Iris pigment epithelial cell (primary cell): ENCODE results near the gene PCDHB6.
A peak's percentile ranks its signal among the peaks of the same experiment; 100 is the strongest.
"Not testable (repeated sequence)": the region's sequence is repeated elsewhere in the genome, so short reads cannot be mapped to it uniquely, and the experiment has no call there.

Source experiments
- DNase-seq: peaks from one replicate; pipeline ENCODE4 v3.0.0-alpha.2; 2011; ENCODE audit warnings: low read depth

Gene PCDHB6

DNA sequence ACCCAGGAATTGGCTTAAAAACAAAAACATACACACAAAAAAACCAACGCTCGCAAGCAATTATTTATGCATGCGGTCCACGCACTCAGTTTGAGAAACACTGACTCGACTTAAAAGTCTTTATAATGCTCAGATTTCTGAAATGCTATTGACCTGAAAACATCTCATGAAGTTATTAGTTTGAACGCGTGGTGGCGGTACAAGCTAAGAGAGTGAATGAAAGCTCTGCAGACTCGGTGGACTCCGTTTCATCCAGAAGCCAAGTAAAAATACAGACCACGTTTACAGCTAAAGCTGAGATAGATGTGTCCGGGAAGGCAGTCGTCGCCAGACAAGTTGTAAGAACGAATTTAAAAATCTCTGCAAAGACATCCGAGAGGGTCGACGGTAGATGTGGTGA, at the start of gene PCDHB6:
TSS of gene PCDHB6 (plus strand) at position 246 of the 400 bp plus-strand sequence. CDS start 201 bp downstream, outside the sequence.
- peak; percentile 11 for DNase-seq

- peak; percentile 3 for DNase-seq
Measured at GRCh38 chr5:141100243-141100805, 49.5 kb upstream of the PCDHB6 start, which contains the start of gene PCDHB3. TSS of gene PCDHB3 (plus strand) at chr5:141100473. CDS start at chr5:141100650, 177 bp downstream.

DNA sequence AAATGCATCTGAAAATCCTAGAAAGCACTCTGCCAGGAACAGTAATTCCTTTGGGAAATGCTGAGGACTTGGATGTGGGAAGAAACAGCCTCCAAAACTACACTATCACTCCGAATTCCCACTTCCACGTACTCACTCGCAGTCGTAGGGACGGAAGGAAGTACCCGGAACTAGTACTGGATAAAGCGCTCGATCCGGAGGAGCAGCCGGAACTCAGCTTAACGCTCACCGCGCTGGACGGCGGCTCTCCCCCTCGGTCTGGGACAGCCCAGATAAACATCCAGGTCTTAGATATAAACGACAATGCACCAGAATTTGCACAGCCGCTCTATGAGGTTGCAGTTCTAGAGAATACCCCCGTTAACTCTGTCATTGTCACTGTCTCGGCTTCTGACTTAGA, 48.8 kb upstream of the PCDHB6 start:
- no peak for DNase-seq

GRCh38 chr5:141102070-141102469, 47.8 kb upstream of the PCDHB6 start:
- not testable (repeated sequence) for DNase-seq

- DNase-seq: not testable (repeated sequence)
Measured at GRCh38 chr5:141102471-141102870, 47.4 kb upstream of the PCDHB6 start.

GRCh38 chr5:141105350-141105749, 44.5 kb upstream of the PCDHB6 start:
- no peak for DNase-seq

- no peak for DNase-seq
Measured at GRCh38 chr5:141119250-141119649, 30.6 kb upstream of the PCDHB6 start.

GRCh38 chr5:141121563-141121962, 28.3 kb upstream of the PCDHB6 start, which contains the start of gene PCDHB4:
TSS of gene PCDHB4 (plus strand) at chr5:141121818. CDS start at chr5:141121999, 181 bp downstream.
- DNase-seq: no peak

DNA sequence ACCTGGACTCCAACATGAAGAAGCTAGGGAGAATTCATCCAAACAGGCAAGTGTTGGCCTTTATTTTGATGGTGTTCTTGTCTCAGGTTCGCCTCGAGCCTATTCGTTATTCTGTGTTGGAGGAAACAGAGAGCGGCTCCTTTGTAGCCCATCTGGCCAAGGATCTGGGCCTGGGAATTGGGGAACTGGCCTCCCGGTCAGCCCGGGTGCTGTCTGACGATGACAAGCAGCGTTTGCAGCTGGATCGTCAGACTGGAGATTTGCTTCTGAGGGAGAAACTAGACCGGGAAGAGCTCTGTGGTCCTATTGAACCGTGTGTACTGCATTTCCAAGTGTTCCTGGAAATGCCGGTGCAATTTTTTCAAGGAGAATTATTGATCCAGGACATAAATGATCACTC, 27.9 kb upstream of the PCDHB6 start:
- DNase-seq: no peak

- DNase-seq: not testable (repeated sequence)
Measured at GRCh38 chr5:141123396-141124135, 26.3 kb upstream of the PCDHB6 start.

GRCh38 chr5:141127305-141127704, 22.6 kb upstream of the PCDHB6 start:
- no peak for DNase-seq

DNA sequence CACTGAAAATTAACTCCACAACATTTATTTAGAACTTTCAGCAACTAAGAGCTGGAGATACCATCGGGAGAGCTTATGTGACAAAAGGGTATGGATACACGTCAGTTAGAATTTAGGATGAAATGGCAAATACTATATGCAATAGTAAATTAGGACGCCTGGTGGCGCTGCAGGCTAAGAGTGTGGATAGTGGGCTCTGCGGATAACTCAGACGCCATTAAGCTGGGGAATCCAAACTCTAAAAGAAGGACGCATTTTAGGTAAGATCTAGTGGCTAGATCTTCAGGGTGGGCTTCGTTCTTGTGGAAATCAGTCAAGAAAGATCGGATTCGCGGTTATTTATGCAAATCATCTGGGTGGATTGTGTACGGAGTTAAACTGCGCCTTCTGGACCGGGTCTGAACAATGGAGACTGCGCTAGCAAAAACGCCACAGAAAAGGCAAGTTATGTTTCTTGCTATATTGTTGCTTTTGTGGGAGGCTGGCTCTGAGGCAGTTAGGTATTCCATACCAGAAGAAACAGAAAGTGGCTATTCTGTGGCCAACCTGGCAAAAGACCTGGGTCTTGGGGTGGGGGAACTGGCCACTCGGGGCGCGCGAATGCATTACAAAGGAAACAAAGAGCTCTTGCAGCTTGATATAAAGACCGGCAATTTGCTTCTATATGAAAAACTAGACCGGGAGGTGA, 14.7 kb upstream of the PCDHB6 start, which contains the start of gene PCDHB5:
TSS of gene PCDHB5 (plus strand) at position 177 of the 688 bp plus-strand sequence. CDS start at position 406, 229 bp downstream.
- peak; percentile 3 for DNase-seq

DNA sequence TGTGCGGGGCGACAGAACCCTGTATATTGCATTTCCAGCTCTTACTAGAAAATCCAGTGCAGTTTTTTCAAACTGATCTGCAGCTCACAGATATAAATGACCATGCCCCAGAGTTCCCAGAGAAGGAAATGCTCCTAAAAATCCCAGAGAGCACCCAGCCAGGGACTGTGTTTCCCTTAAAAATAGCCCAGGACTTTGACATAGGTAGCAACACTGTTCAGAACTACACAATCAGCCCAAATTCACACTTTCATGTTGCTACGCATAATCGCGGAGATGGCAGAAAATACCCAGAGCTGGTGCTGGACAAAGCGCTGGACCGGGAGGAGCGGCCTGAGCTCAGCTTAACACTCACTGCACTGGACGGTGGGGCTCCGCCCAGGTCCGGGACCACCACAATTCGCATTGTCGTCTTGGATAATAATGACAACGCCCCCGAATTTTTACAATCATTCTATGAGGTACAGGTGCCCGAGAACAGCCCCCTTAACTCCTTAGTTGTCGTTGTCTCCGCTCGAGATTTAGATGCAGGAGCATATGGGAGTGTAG, 14.1 kb upstream of the PCDHB6 start:
- no peak for DNase-seq

DNA sequence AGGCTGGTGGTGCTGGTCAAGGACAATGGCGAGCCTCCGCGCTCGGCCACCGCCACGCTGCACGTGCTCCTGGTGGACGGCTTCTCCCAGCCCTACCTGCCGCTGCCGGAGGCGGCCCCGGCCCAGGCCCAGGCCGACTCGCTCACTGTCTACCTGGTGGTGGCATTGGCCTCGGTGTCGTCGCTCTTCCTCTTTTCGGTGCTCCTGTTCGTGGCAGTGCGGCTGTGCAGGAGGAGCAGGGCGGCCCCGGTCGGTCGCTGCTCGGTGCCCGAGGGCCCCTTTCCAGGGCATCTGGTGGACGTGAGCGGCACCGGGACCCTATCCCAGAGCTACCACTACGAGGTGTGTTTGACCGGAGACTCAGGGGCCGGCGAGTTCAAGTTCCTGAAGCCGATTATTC, 12.5 kb upstream of the PCDHB6 start:
- not testable (repeated sequence) for DNase-seq

- DNase-seq: no peak
Measured at GRCh38 chr5:141150224-141150992, 551 bp downstream of the PCDHB6 start.

- DNase-seq: no peak
Measured at GRCh38 chr5:141150993-141151325, 1.1 kb downstream of the PCDHB6 start.

- DNase-seq: not testable (repeated sequence)
Measured at GRCh38 chr5:141151632-141152031, 1.8 kb downstream of the PCDHB6 start.

GRCh38 chr5:141152096-141152495, 2.2 kb downstream of the PCDHB6 start:
- not testable (repeated sequence) for DNase-seq

DNA sequence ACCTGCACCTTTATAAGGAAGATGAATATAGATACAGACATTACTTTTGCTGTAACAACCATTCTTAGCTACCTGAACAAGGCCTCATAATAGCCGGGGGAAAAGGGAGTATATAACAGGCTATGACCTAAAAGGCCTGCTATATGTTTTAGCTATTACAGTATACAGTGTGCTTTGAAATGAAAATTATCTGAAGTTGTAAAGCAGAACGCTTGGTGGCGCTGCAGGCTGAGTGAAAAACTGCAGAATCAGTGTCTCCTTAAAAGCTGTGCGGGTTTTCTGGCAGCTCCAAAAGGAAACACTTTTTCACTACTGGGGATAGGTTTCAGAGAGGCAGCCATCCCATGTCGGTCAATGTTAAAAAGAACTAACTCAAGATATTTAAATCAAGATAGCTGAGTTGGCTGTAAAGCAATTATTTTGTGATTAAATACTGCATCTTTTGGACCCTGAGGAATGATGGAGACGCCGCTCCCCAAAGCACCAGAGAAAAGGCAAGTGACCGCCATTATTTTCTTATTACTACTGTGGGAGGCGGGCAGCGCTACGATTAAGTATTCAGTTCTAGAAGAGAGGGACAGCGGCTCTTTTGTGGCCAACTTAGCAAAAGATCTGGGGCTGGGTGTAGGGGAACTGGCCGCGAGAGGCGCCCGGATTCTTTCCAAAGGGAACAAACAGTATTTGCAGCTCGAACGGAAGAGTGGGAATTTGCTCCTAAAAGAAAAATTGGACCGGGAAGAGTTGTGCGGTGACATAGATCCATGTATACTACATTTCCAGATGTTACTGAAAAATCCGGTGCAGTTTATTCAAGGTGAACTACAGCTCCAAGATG, 5.9 kb downstream of the PCDHB6 start:
- no peak for DNase-seq

DNA sequence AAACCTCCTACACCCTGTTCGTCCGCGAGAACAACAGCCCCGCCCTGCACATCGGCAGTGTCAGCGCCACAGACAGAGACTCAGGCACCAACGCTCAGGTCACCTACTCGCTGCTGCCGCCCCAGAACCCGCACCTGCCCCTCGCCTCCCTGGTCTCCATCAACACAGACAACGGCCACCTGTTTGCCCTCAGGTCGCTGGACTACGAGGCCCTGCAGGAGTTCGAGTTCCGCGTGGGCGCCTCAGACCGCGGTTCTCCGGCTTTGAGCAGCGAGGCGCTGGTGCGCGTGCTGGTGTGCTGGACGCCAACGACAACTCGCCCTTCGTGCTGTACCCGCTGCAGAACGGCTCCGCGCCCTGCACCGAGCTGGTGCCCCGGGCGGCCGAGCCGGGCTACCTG, 7.5 kb downstream of the PCDHB6 start:
- not testable (repeated sequence) for DNase-seq

DNA sequence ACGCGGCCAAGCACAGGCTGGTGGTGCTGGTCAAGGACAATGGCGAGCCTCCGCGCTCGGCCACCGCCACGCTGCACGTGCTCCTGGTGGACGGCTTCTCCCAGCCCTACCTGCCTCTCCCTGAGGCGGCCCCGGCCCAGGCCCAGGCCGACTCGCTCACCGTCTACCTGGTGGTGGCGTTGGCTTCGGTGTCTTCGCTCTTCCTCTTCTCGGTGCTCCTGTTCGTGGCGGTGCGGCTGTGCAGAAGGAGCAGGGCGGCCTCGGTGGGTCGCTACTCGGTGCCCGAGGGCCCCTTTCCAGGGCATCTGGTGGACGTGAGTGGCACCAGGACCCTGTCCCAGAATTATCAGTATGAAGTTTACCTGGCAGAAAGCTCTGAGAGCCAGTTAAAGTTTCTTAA, 8.0 kb downstream of the PCDHB6 start:
- not testable (repeated sequence) for DNase-seq
